H1 (cell line): ENCODE measurements around the gene CBLL1.

ENCODE experiments used
- CEBPB ChIP-seq: IDR thresholded peaks from 2 replicates; pipeline ENCODE4 v1.6.1; 2012; ENCODE audit warnings: low read depth, low read length
- CTCF ChIP-seq, 3 experiments: IDR thresholded peaks; 1 replicate in 2 of 3; 2 replicates in 1 of 3; pipeline versions ENCODE4 v1.5.1 to v1.6.1; 2011; ENCODE audit warnings: low read length in 3 of 3, mild to moderate bottlenecking in 3 of 3, inconsistent platforms in 2 of 3, low read depth in 1 of 3, moderate library complexity in 1 of 3; ENCODE audit not compliant: insufficient read depth in 1 of 3; ENCODE audit errors: control extremely low read depth in 1 of 3
- TAF1 ChIP-seq: IDR thresholded peaks from 2 replicates; pipeline ENCODE4 v1.6.1; 2011; ENCODE audit warnings: mild to moderate bottlenecking, low read depth, low read length
- USF2 ChIP-seq: IDR thresholded peaks from 2 replicates; pipeline ENCODE4 v1.6.1; 2011; ENCODE audit warnings: low read length, improper control_type of control experiment

- TF ChIP-seq CTCF (IDR thresholded peaks at IDR 0.05; ENCODE audit: control extremely low read depth in 1 of 3, insufficient read depth in 1 of 3, low read depth in 1 of 3, low read length in 3 of 3) (no peak), CEBPB (no peak), USF2 (no peak), TAF1 (no peak)
Observed at GRCh38 chr7:107777702-107778101, 33.8 kb downstream of the CBLL1 start.
